Endodermal cell (in vitro differentiated cells): Measurements from ENCODE around the gene PPP2R1A. TPM values are rescaled to one million over a fixed set of nuclear protein-coding genes. Genes with fewer than 3 reads are reported as not detected.

Source experiments
- DNase-seq: peaks from one replicate; pipeline ENCODE4 v3.0.0-alpha.2; 2017
- H3K27ac ChIP-seq: 2 replicates; pipeline ENCODE4 v1.5.1; 2013; ENCODE audit warnings: mild to moderate bottlenecking, low read depth, low read length, moderate library complexity
- H3K27me3 ChIP-seq: 2 replicates; pipeline ENCODE4 v1.6.1; 2013; ENCODE audit warnings: mild to moderate bottlenecking, low read length, moderate library complexity; ENCODE audit not compliant: insufficient read depth, control insufficient read depth, poor library complexity, severe bottlenecking
- H3K36me3 ChIP-seq: 2 replicates; pipeline ENCODE4 v1.7.0; 2013; ENCODE audit warnings: mild to moderate bottlenecking, low read length, moderate library complexity; ENCODE audit not compliant: control insufficient read depth, insufficient read depth
- H3K4me1 ChIP-seq: one replicate; pipeline ENCODE4 v1.7.0; 2013; ENCODE audit warnings: low read length; ENCODE audit not compliant: control insufficient read depth, insufficient read depth
- H3K4me3 ChIP-seq: 2 replicates; pipeline ENCODE4 v1.5.1; 2013; ENCODE audit warnings: mild to moderate bottlenecking, low read length, moderate library complexity
- H3K9ac ChIP-seq: 2 replicates; pipeline ENCODE4 v1.6.1; 2013; ENCODE audit warnings: mild to moderate bottlenecking, low read length, moderate library complexity; ENCODE audit not compliant: poor library complexity, severe bottlenecking; ENCODE audit errors: extremely low read depth
- H3K9me3 ChIP-seq: 2 replicates; pipeline ENCODE4 v1.6.1; 2013; ENCODE audit warnings: mild to moderate bottlenecking, low read length, moderate library complexity; ENCODE audit not compliant: control insufficient read depth
- H3K27ac Mint-ChIP-seq: 2 replicates; pipeline ENCODE4 v1.8.0; 2020; ENCODE audit warnings: mixed read lengths
- H3K27me3 Mint-ChIP-seq: 2 replicates; pipeline ENCODE4 v1.8.0; 2021; ENCODE audit warnings: mild to moderate bottlenecking, mixed read lengths; ENCODE audit not compliant: insufficient read depth
- H3K36me3 Mint-ChIP-seq: 2 replicates; pipeline ENCODE4 v1.8.0; 2020; ENCODE audit warnings: low read depth, mixed read lengths
- H3K4me1 Mint-ChIP-seq: 2 replicates; pipeline ENCODE4 v1.8.0; 2020; ENCODE audit warnings: mixed read lengths
- H3K4me3 Mint-ChIP-seq: 2 replicates; pipeline ENCODE4 v1.8.0; 2020; ENCODE audit warnings: mild to moderate bottlenecking, moderate library complexity, mixed read lengths
- H3K9me3 Mint-ChIP-seq: 2 replicates; pipeline ENCODE4 v1.8.0; 2020; ENCODE audit warnings: mild to moderate bottlenecking, mixed read lengths
- CTCF ChIP-seq: fragments of 200-600 bp; sonication (generic); conservative IDR thresholded peaks from 2 replicates; pipeline ENCODE4 v1.5.0; 2021; ENCODE audit warnings: antibody characterized with exemption, mild to moderate bottlenecking
- WGBS, 2 experiments: methylation state at CpG; one replicate each; pipeline versions ENCODE4 v1.1.5 to v1.1.7; 2013; ENCODE audit warnings: missing lambda C conversion rate in 2 of 2, mixed read lengths in 1 of 2; ENCODE audit not compliant: insufficient coverage in 1 of 2, insufficient read length in 1 of 2; 5-methylcytosine and 5-hydroxymethylcytosine counted together
- total RNA-seq, 2 donors: library from RNA; stranded (reverse); fragmentation: NEBNext Ultra II Directional in 1 of 2; extraction: Animal tissue kit (Norgen Biotek cat#: 25700) in 1 of 2; gene quantifications; 2 replicates in 1 of 2; 3 replicates in 1 of 2; pipeline ENCODE4 v1.2.1, GENCODE V29; 2021

The PPP2R1A gene
- total RNA-seq, 2 donors from 2014 or later = 345 to 348 TPM

GRCh38 chr19:52196256-52196967 lies 6.6 kb downstream of the PPP2R1A start:
- H3K36me3 ChIP-seq = peaks cover 70% of the 10 kb centered on the region
- H3K27ac Mint-ChIP-seq = no peak overlapping the region
- no peaks in the 10 kb centered on the region for H3K27me3 ChIP-seq
- H3K4me1 Mint-ChIP-seq = peaks cover 29% of the 10 kb centered on the region
- H3K9ac ChIP-seq = no peak overlapping the region
- H3K27me3 Mint-ChIP-seq = no peaks in the 10 kb centered on the region
- DNase-seq = no peak
- no peaks in the 10 kb centered on the region for H3K9me3 ChIP-seq
- H3K36me3 Mint-ChIP-seq = peaks cover 60% of the 10 kb centered on the region
- H3K9me3 Mint-ChIP-seq = no peaks in the 10 kb centered on the region
- H3K4me3 ChIP-seq = no peak overlapping the region
- 87 to 100% methylated on average over 1 to 5 of the region's 5 CpGs for WGBS, 2 experiments
- H3K4me3 Mint-ChIP-seq = no peak overlapping the region
- TF ChIP-seq CTCF = no peak
- H3K27ac ChIP-seq = no peak overlapping the region
- no peaks in the 10 kb centered on the region for H3K4me1 ChIP-seq

- no peak for TF ChIP-seq CTCF
- Mint-ChIP-seq H3K36me3 (peaks cover 62% of the 10 kb centered on the region), H3K27ac (no peak overlapping the region), H3K9me3 (no peaks in the 10 kb centered on the region), H3K4me1 (peaks cover 20% of the 10 kb centered on the region), H3K4me3 (no peak overlapping the region), H3K27me3 (no peaks in the 10 kb centered on the region)
- Histone ChIP-seq H3K9ac (no peak overlapping the region), H3K4me3 (no peak overlapping the region), H3K36me3 (peaks cover 73% of the 10 kb centered on the region), H3K9me3 (no peaks in the 10 kb centered on the region), H3K27ac (no peak overlapping the region), H3K27me3 (no peaks in the 10 kb centered on the region), H3K4me1 (no peaks in the 10 kb centered on the region)
- WGBS, 2 experiments = 88 to 100% methylated on average over 3 of the region's 3 CpGs
- DNase-seq = no peak
Observed at GRCh38 chr19:52197964-52198363, 8.1 kb downstream of the PPP2R1A start.

- Mint-ChIP-seq H3K9me3 (no peaks in the 10 kb centered on the region), H3K4me1 (peaks cover 20% of the 10 kb centered on the region), H3K4me3 (no peak overlapping the region), H3K36me3 (peaks cover 65% of the 10 kb centered on the region), H3K27ac (no peak overlapping the region), H3K27me3 (no peaks in the 10 kb centered on the region)
- Histone ChIP-seq H3K27ac (no peak overlapping the region), H3K4me3 (no peak overlapping the region), H3K27me3 (no peaks in the 10 kb centered on the region), H3K9ac (no peak overlapping the region), H3K4me1 (no peaks in the 10 kb centered on the region), H3K36me3 (peaks cover 76% of the 10 kb centered on the region), H3K9me3 (no peaks in the 10 kb centered on the region)
- no peak for DNase-seq
- WGBS, 2 experiments = 94 to 99% methylated on average over 2 to 3 of the region's 3 CpGs
- TF ChIP-seq CTCF = no peak
Observed at GRCh38 chr19:52198678-52199077, 8.8 kb downstream of the PPP2R1A start.
